ENCODE measurements around the gene MTHFD1L.

DNA sequence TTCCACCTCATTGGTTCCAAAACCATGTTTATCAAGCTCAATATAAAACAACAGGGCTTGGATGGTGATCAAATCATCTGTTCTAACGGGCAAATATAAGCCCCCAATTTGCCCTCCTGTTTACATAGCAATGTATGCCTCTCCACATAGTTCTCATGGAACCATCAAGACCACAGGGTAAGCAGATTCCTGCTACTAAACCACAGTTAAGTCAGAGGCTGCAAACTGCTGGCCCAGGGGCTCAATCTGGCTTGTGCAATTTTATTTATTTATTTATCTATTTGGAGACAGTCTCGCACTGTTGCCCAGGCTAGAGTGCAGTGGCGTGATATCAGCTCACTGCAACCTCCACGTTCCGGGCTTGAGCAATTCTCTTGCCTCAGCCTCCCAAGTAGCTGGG, 18.9 kb upstream of the MTHFD1L start:
- no peak for TF ChIP-seq POLR2A (IDR thresholded peaks at IDR 0.05)
- TF ChIP-seq, protein P1, sequence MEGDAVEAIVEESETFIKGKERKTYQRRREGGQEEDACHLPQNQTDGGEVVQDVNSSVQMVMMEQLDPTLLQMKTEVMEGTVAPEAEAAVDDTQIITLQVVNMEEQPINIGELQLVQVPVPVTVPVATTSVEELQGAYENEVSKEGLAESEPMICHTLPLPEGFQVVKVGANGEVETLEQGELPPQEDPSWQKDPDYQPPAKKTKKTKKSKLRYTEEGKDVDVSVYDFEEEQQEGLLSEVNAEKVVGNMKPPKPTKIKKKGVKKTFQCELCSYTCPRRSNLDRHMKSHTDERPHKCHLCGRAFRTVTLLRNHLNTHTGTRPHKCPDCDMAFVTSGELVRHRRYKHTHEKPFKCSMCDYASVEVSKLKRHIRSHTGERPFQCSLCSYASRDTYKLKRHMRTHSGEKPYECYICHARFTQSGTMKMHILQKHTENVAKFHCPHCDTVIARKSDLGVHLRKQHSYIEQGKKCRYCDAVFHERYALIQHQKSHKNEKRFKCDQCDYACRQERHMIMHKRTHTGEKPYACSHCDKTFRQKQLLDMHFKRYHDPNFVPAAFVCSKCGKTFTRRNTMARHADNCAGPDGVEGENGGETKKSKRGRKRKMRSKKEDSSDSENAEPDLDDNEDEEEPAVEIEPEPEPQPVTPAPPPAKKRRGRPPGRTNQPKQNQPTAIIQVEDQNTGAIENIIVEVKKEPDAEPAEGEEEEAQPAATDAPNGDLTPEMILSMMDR (IDR thresholded peaks at IDR 0.05 in 4 of 5, conservative IDR thresholded peaks at IDR 0.05 in 1 of 5) = no peak
